HG02759 (cell line): ENCODE results near the gene KCNQ1.

Source experiments
- ATAC-seq: cut with Tn5 transposase; IDR thresholded peaks from one replicate; pipeline ENCODE4 v1.9.1; 2021; ENCODE audit warnings: mild to moderate bottlenecking, moderate library complexity; ENCODE audit not compliant: unreplicated experiment

Gene KCNQ1

DNA sequence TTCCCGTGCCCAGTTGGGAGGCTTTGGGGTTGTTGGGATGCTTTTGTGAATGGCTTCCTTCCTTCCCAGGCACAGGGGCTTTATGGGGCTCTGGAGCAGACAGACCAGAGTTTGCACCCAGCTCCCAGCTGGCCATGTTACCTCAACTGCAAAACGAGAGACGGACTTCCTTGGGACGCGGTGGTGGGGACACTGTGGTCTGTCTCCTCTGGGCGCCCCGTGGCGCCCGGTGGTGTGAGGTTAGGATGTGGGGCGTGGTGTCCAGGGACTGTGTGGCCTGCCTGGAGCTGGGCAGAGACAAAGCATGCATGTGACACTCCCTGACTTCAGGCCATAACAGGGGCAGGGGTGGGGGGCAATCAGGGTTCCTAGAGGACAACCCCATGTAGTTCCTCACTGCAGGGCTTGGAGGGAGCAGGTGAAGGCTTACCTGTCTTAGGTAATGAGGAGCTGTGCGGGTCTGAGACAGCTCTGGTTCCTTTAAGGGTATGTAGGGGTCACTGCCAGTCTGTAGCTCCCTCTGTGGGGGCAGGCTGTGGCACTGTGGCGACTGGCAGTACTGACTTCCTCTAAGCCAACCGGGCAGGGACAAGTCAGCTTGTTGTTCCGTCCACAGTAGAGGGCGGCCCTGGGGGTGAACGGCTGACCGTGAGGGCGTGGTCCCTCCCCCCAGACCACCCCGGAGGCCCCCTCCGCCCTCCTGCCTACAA, 14.4 kb downstream of the KCNQ1 start:
- no peak for ATAC-seq

GRCh38 chr11:2459796-2460531, 15.2 kb downstream of the KCNQ1 start:
- ATAC-seq = no peak

- no peak for ATAC-seq
Observed at GRCh38 chr11:2460540-2461252, 15.9 kb downstream of the KCNQ1 start.

DNA sequence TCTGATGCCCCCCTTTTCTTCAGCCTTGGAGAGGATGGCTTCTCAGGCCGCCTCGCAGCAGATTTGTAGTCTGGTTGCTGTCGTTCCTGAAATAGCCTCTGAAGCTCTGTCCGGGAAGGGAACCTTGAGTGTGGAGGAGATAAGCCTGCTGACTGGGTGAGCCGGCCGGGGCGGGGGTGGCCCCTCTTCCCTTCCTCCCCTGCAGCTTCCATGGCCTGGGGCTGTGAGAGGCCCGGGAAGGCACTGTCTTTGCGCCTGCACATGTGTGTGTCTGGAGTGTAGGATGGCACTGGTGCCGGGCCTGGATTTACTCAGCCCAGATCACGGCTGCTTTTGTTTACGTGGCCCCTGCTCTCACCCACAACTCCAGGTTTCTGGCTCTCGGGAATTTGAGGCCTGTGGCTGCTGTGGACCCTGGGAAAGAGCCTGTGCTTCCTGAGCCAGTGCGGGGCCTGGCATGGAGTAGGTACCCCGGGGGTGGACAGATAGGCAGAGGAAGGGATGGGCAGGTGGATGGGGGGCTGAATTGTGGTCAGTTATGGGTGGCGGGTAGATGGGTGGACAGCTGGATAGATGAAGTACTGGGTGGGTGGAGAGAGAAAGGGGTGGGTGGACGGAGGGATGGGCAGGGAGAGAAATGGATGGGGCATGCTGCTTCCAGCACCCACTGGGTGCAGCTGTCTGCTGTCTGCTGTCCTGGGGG, 16.6 kb downstream of the KCNQ1 start:
- ATAC-seq = no peak

DNA sequence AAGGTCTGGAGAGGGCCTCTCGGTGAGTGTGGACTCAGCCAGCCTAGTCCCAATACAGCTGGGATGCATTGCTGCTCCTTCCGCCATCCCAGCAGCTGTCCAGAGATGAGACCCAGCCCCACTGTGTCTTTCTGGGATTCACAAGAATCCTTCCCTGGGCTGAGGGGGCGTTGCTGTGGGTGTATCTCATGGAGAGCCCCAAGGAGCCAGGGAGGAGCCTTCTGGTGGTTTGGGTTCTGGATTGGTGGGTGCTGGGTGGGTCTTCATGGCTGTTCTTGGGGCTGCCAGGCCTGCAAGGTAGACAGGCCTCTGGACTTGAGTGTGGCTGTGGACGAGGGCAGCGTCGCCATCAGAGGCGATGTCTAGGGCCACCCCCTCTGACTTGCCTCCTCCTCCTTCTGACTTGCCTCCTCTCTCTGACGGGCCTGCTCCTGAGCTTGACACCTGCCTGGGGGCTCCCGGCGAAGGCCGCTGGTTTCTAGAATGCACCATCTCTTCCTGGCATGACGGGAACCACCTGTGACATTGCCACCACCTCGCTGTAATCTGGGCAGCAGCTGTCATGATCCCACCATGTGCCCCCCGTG, 17.2 kb downstream of the KCNQ1 start:
- no peak for ATAC-seq

DNA sequence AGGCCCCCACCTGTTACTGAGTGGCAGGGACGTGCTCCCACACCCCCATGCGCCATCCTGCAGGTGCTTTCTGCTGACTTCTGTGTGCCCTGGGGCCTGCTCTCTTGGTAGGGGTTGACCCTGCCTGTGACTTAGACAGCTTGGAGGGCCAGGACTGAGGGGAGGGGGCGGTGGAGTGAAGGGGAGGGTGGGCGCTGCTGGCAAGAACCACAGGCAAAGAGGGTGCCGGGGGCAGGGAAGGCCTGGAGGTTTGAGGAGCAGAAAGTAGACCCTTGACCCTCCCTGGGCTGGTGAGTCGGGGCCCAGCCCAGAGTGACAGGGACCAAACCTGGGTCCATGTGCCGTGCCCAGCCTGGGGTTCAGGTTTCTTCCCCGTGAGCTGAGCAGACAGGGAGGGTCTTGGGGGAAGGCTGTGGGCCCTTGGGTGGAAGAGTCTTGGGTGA, 17.8 kb downstream of the KCNQ1 start:
- no peak for ATAC-seq

DNA sequence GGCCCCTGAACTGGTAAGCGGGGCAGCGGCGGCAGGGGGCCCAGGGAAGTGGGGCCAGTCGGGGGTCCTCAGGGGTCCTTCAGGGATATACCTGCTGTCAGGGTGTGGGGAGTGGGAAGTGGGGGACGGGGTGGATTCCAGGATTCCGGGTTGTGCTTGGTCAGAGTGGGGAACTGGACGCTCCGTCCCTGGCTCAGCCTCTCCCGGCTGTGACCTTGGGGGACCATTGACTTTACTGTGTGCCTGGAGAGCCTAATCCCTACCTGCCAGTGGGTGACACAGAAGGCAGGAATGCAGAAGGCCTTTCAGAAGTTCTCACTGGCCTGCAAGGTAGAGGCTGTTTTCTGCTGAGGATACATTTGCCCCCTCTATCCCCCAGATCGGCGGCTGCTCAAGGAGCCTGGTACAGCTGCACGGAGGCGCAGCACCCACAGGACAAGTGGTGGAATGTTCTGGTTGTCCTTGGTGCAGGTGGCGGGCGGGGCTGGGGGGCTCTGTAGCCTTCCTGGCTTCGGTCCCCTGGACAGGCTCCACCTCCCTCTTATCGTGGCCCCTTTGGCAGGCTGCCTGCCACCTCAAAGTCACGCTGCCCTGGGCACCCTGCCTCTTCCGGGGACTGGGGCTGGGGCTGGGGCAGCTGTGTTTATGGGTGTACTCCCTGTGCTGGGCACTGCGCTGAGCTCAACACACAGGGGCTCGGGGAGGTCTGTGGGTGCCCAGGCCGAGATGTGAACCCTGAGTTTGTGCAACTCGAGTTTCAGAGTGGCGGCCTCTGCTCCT, 18.4 kb downstream of the KCNQ1 start:
- no peak for ATAC-seq

DNA sequence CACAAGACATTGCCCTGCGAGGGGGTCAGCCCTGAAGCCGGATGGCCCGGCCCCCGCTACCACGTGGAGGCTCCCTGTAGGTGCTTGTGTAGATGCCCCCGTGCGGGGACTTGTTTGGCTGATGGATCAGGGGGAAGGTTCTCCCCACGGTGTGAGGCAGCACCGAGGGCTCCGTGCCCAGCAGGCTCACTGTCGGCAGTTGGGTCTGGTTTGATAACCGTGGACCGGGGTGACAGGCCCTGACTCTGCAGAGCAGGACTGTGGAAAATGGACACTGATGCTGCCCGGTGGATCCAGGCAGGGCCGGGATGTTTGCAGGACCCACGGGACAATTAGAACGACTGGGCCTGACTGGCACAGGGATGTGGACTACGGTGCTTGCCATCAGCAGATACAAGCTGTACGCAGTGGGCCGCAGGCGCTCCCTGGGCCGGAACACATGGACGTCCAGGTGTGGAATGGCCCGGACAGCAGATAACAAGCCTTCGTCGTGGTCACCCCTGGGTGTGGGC, 19.0 kb downstream of the KCNQ1 start:
- ATAC-seq = no peak

- ATAC-seq = no peak
Observed at GRCh38 chr11:2464451-2465165, 19.8 kb downstream of the KCNQ1 start.

- no peak for ATAC-seq
Observed at GRCh38 chr11:2465202-2466068, 20.6 kb downstream of the KCNQ1 start.

DNA sequence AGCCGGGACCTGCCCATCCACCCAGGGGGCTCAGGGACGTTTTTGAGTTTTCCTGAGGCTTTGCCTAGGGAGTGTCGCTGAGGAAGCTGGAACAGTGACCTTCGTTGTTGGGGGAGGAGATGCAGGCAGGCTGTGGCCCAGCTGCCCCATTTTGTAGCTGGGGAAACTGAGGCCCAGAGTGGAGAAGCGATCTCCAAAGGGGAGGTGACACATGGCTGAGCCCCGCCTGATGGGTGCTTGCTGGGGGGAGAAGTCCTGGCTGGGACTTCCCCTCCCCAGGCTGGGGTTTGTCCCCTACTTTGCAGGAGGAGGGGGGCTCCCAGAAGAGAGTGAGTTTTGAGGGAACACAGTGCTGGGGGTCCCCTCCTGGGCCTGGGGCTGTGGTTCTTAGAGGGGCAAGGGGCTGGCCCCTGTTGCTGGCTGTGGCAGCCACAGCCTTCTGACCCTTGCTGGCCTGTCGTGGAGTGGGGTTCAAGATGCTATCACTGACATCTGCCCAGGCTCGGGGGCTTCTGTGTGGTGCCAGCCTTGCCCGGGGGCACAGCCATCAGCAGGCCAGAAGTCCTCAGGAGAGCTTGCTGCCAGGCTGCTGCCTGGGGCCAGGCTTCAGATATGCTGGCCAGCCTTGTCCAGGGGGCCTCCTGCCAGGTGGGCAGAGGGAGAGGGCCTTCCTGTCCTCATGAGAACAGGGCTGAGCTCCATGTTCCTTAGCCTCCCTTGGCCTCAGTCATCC, 21.4 kb downstream of the KCNQ1 start:
- no peak for ATAC-seq

DNA sequence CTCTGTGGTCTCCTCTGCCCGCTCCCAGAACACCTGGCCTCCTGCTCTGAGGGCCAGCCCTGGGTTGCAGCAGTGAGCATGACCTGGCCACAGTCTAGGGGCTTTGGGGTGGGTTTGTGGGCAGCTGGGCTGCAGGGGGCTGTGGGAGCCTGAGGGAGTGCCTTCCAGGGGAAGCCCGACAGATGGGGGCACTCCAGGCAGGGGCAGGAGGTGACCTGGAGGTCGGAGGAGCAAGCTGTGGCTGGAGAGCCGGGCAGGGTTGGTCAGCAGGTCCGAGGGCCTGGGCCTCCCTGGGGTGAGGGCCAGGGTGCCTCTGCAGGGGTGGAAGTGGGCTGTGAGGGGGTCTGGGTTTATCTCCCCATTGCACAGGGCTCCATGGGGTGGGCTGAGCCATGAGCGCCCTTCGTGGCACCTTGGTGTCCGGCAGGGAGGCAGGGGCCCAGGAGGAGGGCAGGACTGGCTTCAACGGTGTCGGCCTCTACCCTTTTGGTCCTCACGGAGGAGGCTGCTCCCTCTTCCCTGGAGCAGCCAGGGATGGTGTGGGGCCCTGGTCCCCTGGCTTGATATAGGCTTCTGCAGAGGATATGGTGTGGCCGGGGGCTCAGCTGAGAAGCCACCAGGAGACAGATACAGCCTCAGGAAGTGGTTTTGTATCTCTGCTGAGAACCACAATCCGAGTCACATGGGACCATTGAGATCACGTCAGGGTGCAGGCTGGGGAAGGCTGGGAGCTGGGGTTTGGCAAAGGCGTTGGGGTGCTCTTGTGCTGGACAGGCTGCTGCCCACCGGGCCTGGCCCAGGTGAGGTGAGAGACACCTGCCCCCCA, 22.3 kb downstream of the KCNQ1 start:
- ATAC-seq = no peak

- no peak for ATAC-seq
Observed at GRCh38 chr11:2467695-2468055, 22.9 kb downstream of the KCNQ1 start.

- ATAC-seq = no peak
Observed at GRCh38 chr11:2468363-2469235, 23.8 kb downstream of the KCNQ1 start.

GRCh38 chr11:2470495-2470894, 25.7 kb downstream of the KCNQ1 start:
- no peak for ATAC-seq
